A549 (cell line): ENCODE measurements around the gene TOP2A. TPM values are rescaled to one million over a fixed set of nuclear protein-coding genes. Genes with fewer than 3 reads are reported as not detected.

Experiments used
- ATAC-seq, 2 experiments: fragments of 200-7000 bp in 1 of 2; fragments of >200 bp in 1 of 2; cut with Nextera tagmentation in 1 of 2; cut with Tn5 transposase in 1 of 2; 3 replicates each; pipeline versions ENCODE4 v1.8.0 to v1.9.1; 2018 to 2020; ENCODE audit warnings: mild to moderate bottlenecking in 1 of 2, moderate library complexity in 1 of 2
- CTCF ChIA-PET: fragments of 300-600 bp; sonication (Branson Sonifier 250); formaldehyde crosslinking; extraction: SDS; loops from one replicate; lab custom pipeline; 2021; ENCODE audit warnings: antibody characterized with exemption, inconsistent platforms; lab: Yijun Ruan, JAX
- POLR2A ChIA-PET: fragments of 350-600 bp; formaldehyde crosslinking; extraction: SDS; loops from one replicate; lab custom pipeline; 2021; ENCODE audit warnings: antibody characterized with exemption, inconsistent platforms; lab: Yijun Ruan, JAX
- DNase-seq, 2 experiments: peaks; one replicate each; pipeline versions ENCODE4 v3.0.0 to v3.0.0-alpha.2; 2011 to 2016; ENCODE audit warnings: low read depth in 1 of 2, low spot score in 1 of 2
- FAIRE-seq: peaks from 2 replicates; lab custom pipeline; 2011; peaks lifted over from hg19 to GRCh38; lab: Jason Lieb, UNC
- H3K27ac ChIP-seq, 2 experiments: fragments of >200 bp; sonication (Bioruptor Twin); formaldehyde crosslinking; 3 replicates each; pipeline ENCODE4 v1.5.1; 2016 to 2017
- H3K4me1 ChIP-seq: fragments of >200 bp; sonication (Bioruptor Twin); formaldehyde crosslinking; 3 replicates; pipeline ENCODE4 v1.6.1; 2016
- H3K4me2 ChIP-seq: fragments of >200 bp; sonication (Bioruptor Twin); formaldehyde crosslinking; 3 replicates; pipeline ENCODE4 v1.6.1; 2016
- H3K4me3 ChIP-seq: fragments of >200 bp; sonication (Bioruptor Twin); formaldehyde crosslinking; 3 replicates; pipeline ENCODE4 v1.5.1; 2016
- H3K9me3 ChIP-seq: fragments of >200 bp; sonication (Bioruptor Twin); formaldehyde crosslinking; 3 replicates; pipeline ENCODE4 v1.6.1; 2016
- ATOH8 ChIP-seq: fragments of 250-450 bp; sonication (Bioruptor Pico); IDR thresholded peaks from 2 replicates; pipeline ENCODE4 v1.5.0; 2020; ENCODE audit warnings: low read depth, mild to moderate bottlenecking, moderate library complexity
- CBX2 ChIP-seq: fragments of 200-600 bp; sonication (generic); IDR thresholded peaks from 2 replicates; pipeline ENCODE4 v1.6.1; 2016; ENCODE audit warnings: low read depth, mild to moderate bottlenecking, borderline replicate concordance
- CEBPB ChIP-seq, 2 experiments: fragments of >200 bp in 1 of 2; sonication (Bioruptor Twin) in 1 of 2; formaldehyde crosslinking in 1 of 2; IDR thresholded peaks; 2 replicates each; pipeline ENCODE4 v1.6.1; 2012 to 2016
- CHD2 ChIP-seq: fragments of 150-350 bp; IDR thresholded peaks from 2 replicates; pipeline ENCODE4 v1.6.1; 2014; ENCODE audit warnings: low read length; ENCODE audit not compliant: partially characterized antibody
- CHD4 ChIP-seq: fragments of 200-600 bp; sonication (generic); IDR thresholded peaks from 2 replicates; pipeline ENCODE4 v1.6.1; 2016; ENCODE audit warnings: antibody characterized with exemption, mild to moderate bottlenecking, borderline replicate concordance
- CTCF ChIP-seq: fragments of >200 bp; sonication (Bioruptor Twin); formaldehyde crosslinking; IDR thresholded peaks from 3 replicates; pipeline ENCODE4 v1.5.1; 2016
- ESRRA ChIP-seq: fragments of 150-350 bp; IDR thresholded peaks from 2 replicates; pipeline ENCODE4 v1.6.1; 2014; ENCODE audit warnings: mild to moderate bottlenecking, low read length, borderline replicate concordance
- FOXS1 ChIP-seq: fragments of 250-450 bp; sonication (Bioruptor Pico); IDR thresholded peaks from 2 replicates; pipeline ENCODE4 v1.5.0; 2020; ENCODE audit warnings: mild to moderate bottlenecking, moderate library complexity
- HEYL ChIP-seq: fragments of 250-450 bp; sonication (Bioruptor Pico); IDR thresholded peaks from 2 replicates; pipeline ENCODE4 v1.8.0; 2021; ENCODE audit warnings: mild to moderate bottlenecking, moderate library complexity
- HOXB13 ChIP-seq: fragments of 250-450 bp; sonication (Bioruptor Pico); IDR thresholded peaks from 2 replicates; pipeline ENCODE4 v1.5.0; 2020; ENCODE audit warnings: low read depth, mild to moderate bottlenecking, moderate library complexity
- JUNB ChIP-seq: fragments of >200 bp; sonication (Bioruptor Twin); formaldehyde crosslinking; IDR thresholded peaks from 2 replicates; pipeline ENCODE4 v1.6.1; 2016
- KDM1A ChIP-seq: fragments of 200-600 bp; sonication (generic); IDR thresholded peaks from 2 replicates; pipeline ENCODE4 v1.6.1; 2016; ENCODE audit warnings: low read depth, mild to moderate bottlenecking
- KDM5A ChIP-seq: fragments of 200-600 bp; sonication (generic); IDR thresholded peaks from 2 replicates; pipeline ENCODE4 v1.6.1; 2016; ENCODE audit warnings: antibody characterized with exemption, mild to moderate bottlenecking
- MAZ ChIP-seq: fragments of 150-350 bp; IDR thresholded peaks from 2 replicates; pipeline ENCODE4 v1.6.1; 2014; ENCODE audit warnings: antibody characterized with exemption, low read depth, low read length, borderline replicate concordance
- NFE2L2 ChIP-seq: fragments of 150-350 bp; conservative IDR thresholded peaks from 2 replicates; pipeline ENCODE4 v1.6.1; 2014; ENCODE audit warnings: low read length
- NPAS2 ChIP-seq: fragments of 250-450 bp; sonication (Bioruptor Pico); IDR thresholded peaks from 2 replicates; pipeline ENCODE4 v1.8.0; 2022; ENCODE audit warnings: mild to moderate bottlenecking, moderate library complexity, borderline replicate concordance
- RAD21 ChIP-seq, 2 experiments: fragments of >200 bp in 1 of 2; sonication (Bioruptor Twin) in 1 of 2; formaldehyde crosslinking in 1 of 2; IDR thresholded peaks in 1 of 2; conservative IDR thresholded peaks in 1 of 2; 2 replicates in 1 of 2; 3 replicates in 1 of 2; pipeline ENCODE4 v1.6.1; 2012 to 2018; ENCODE audit warnings: inconsistent platforms in 1 of 2
- RARB ChIP-seq: fragments of 250-450 bp; sonication (Bioruptor Pico); IDR thresholded peaks from 2 replicates; pipeline ENCODE4 v1.8.0; 2021; ENCODE audit warnings: mild to moderate bottlenecking, moderate library complexity
- RCOR1 ChIP-seq: fragments of 150-350 bp; IDR thresholded peaks from 2 replicates; pipeline ENCODE4 v1.6.1; 2014; ENCODE audit warnings: antibody characterized with exemption, low read length, low read depth
- RFX5 ChIP-seq: fragments of 450-650 bp; IDR thresholded peaks from 2 replicates; pipeline ENCODE4 v1.7.1; 2014; ENCODE audit warnings: antibody characterized with exemption, mild to moderate bottlenecking, moderate library complexity
- SREBF2 ChIP-seq: fragments of 450-650 bp; IDR thresholded peaks from 2 replicates; pipeline ENCODE4 v1.6.1; 2014; ENCODE audit warnings: mild to moderate bottlenecking, moderate library complexity
- TFCP2L1 ChIP-seq: fragments of 250-450 bp; sonication (Bioruptor Pico); IDR thresholded peaks from 2 replicates; pipeline ENCODE4 v1.5.0; 2021; ENCODE audit warnings: mild to moderate bottlenecking
- ZFP36 ChIP-seq: fragments of 450-650 bp; IDR thresholded peaks from 2 replicates; pipeline ENCODE4 v1.6.1; 2014; ENCODE audit warnings: borderline replicate concordance; ENCODE audit not compliant: partially characterized antibody
- WGBS: methylation state at CpG from one replicate; pipeline ENCODE4 v1.1.6; 2017; ENCODE audit errors: missing lambda C conversion rate; 5-methylcytosine and 5-hydroxymethylcytosine counted together
- polyA plus RNA-seq, 4 experiments: library from polyadenylated mRNA; depleted of rRNA in 3 of 4; stranded (reverse); fragments of >200 nt; fragmentation: RNase III in 1 of 4; extraction: RNeasy Plus Mini Kit Qiagen cat#74134 plus additional on column Dnase treatment in 1 of 4; gene quantifications; 2 replicates in 3 of 4; 3 replicates in 1 of 4; pipeline ENCODE4 v1.2.3, GENCODE V29; 2011 to 2017
- TF ChIP-seq, protein P1 (sequence below): fragments of 250-450 bp; sonication (Bioruptor Pico); IDR thresholded peaks from 2 replicates; pipeline ENCODE4 v1.5.0; 2021; ENCODE audit warnings: mild to moderate bottlenecking, moderate library complexity, borderline replicate concordance
- TF ChIP-seq, protein P2 (sequence below): fragments of 450-650 bp; IDR thresholded peaks from 2 replicates; pipeline ENCODE4 v1.6.1; 2014; ENCODE audit warnings: antibody characterized with exemption

Gene TOP2A
- polyA plus RNA-seq, 2 of the 4 experiments (the other 2 are of a cell fraction), result 226 to 416 TPM

GRCh38 chr17:40366076-40366860 lies 51.4 kb downstream of the TOP2A start:
- H3K4me3 ChIP-seq, result no peak overlapping the region
- TF ChIP-seq NFE2L2 (no peak), CBX2 (no peak), KDM1A (no peak), HEYL (no peak)
- H3K9me3 ChIP-seq, result no peaks in the 10 kb centered on the region
- CTCF ChIA-PET, result interaction anchor here (0.6 to 40.3 kb wide), 17 partner anchors 8 to 1301 kb away, joined by 3 to 2395 read pairs (median 9); partner anchors contain the start of genes CDC6, IGFBP4, RARA and TOP2A
- H3K4me2 ChIP-seq, result no peak overlapping the region
- POLR2A ChIA-PET, result no interaction called here
- ATAC-seq (no peak), FAIRE-seq (no peak), DNase-seq (no peak)
- 96% methylated on average over 18 of the region's 18 CpGs for WGBS
- peaks cover 24% of the 10 kb centered on the region for H3K4me1 ChIP-seq
- no peak overlapping the region for H3K27ac ChIP-seq

DNA sequence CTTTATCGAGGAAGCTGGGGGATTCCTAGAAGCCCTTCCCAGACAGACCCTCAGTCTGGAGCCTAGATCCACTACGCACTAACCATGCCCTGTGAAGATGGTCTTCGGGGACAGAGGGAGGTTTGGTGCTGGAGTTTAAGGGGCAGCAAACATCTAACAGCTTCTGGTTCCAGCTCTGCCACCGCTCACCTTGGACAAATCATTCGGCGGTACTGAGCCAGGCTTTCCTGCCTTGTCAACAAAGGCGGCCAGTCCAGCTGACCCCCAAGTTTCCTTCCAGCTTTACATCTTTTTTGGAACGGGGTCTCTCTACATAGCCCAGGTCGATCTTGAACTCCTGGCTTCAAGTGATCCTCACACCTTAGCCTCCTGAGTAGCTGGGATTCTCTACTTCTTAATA lies 52.8 kb downstream of the TOP2A start:
- ATAC-seq (no peak), DNase-seq (no peak), FAIRE-seq (no peak)
- H3K9me3 ChIP-seq, result no peaks in the 10 kb centered on the region
- TF ChIP-seq ESRRA (no peak), CTCF (no peak), TFCP2L1 (no peak), RCOR1 (no peak), CEBPB (IDR thresholded peaks at IDR 0.05) (no peak), HOXB13 (CRISPR knock-in tag) (no peak), ATOH8 (CRISPR knock-in tag) (no peak), HEYL (no peak), KDM5A (no peak)
- ChIA-PET CTCF (interaction anchor here (1.1 to 40.3 kb wide), 16 partner anchors 9 to 1446 kb away, joined by 3 to 2395 read pairs (median 8); partner anchors contain the start of genes CDC6, IGFBP4, RARA and TOP2A), POLR2A (interaction anchor here (0.6 kb wide), 1 partner anchor 105 kb away, joined by 7 read pairs; no protein-coding TSS in a partner anchor)
- H3K4me1 ChIP-seq, result peaks cover 24% of the 10 kb centered on the region
- peak overlapping the region in 1 of 2 experiments; percentile 95; a peak in 2 of 6 replicates for H3K27ac ChIP-seq
- 95% methylated on average over 9 of the region's 9 CpGs for WGBS
- peak overlapping the region; percentile 98 for H3K4me2 ChIP-seq
- H3K4me3 ChIP-seq, result no peak overlapping the region

DNA sequence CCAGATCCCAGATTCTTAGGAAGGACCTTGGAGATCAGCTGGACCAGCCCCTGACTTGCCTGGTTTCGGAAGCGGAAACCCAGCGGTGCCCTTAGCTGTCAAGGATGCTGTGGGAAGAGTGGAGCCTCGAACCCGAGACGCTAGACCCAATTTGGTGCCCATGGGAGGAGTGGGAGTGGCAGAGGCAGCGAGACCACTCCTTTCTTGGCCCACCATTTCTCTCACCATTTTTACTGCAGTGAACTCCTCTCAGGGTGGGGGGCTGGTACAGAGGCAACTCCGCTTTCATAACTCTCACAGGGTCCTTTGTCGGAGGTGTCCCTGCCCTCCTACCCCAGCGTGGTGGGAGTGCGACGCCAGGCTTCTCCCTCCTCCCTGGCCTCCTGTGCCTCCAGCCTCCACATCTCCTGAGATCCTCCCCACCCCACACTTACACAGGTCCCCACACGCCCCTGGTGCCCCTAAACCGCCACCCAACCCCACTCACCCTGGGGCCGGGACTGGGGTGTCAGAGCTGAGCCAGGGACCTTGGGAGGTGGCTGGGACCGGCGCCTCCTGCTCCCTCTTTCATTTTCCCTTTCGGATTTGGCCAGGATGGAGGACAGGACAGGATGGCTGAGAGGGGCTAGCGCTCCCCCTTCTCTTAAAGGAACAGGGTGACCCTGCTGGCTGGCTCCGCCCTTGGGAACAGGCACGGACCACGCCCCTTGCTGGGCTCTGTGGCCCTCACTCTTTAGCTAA lies 53.4 kb downstream of the TOP2A start, which contains the start of gene GJD3:
TSS of gene GJD3 (minus strand) at position 617 of the 741 bp plus-strand sequence. CDS start 922 bp downstream, outside the sequence.
- peak within 1 kb of the TSS; percentile 61 for H3K4me3 ChIP-seq
- H3K27ac ChIP-seq, result peak within 1 kb of the TSS; percentile 84 to 95
- no peak for DNase-seq
- peak within 1 kb of the TSS; percentile 98 for H3K4me2 ChIP-seq
- ChIA-PET POLR2A (interaction anchor here (0.6 kb wide), 1 partner anchor 105 kb away, joined by 7 read pairs; no protein-coding TSS in a partner anchor), CTCF (interaction anchor here (0.6 to 40.3 kb wide), 19 partner anchors 8 to 1447 kb away, joined by 3 to 2395 read pairs (median 8); partner anchors contain the start of genes CDC6, IGFBP4, RARA and TOP2A)
- no peak for FAIRE-seq
- H3K9me3 ChIP-seq, result no peaks in the 10 kb centered on the region
- ATAC-seq, result no peak
- peaks cover 24% of the 10 kb centered on the region for H3K4me1 ChIP-seq
- 85% methylated on average over 20 of the region's 22 CpGs for WGBS
- TF ChIP-seq FOXS1 (no peak), NPAS2 (no peak), SREBF2 (no peak), ZFP36 (no peak), RARB (CRISPR knock-in tag) (no peak), CHD2 (no peak), CHD4 (no peak), RFX5 (no peak), MAZ (no peak), JUNB (no peak), RAD21 (conservative IDR thresholded peaks at IDR 0.05 in 1 of 2, IDR thresholded peaks at IDR 0.05 in 1 of 2) (no peak)
- TF ChIP-seq, protein P1, sequence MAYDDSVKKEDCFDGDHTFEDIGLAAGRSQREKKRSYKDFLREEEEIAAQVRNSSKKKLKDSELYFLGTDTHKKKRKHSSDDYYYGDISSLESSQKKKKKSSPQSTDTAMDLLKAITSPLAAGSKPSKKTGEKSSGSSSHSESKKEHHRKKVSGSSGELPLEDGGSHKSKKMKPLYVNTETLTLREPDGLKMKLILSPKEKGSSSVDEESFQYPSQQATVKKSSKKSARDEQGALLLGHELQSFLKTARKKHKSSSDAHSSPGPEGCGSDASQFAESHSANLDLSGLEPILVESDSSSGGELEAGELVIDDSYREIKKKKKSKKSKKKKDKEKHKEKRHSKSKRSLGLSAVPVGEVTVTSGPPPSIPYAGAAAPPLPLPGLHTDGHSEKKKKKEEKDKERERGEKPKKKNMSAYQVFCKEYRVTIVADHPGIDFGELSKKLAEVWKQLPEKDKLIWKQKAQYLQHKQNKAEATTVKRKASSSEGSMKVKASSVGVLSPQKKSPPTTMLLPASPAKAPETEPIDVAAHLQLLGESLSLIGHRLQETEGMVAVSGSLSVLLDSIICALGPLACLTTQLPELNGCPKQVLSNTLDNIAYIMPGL (CRISPR knock-in tag), result no peak
- TF ChIP-seq, protein P2, sequence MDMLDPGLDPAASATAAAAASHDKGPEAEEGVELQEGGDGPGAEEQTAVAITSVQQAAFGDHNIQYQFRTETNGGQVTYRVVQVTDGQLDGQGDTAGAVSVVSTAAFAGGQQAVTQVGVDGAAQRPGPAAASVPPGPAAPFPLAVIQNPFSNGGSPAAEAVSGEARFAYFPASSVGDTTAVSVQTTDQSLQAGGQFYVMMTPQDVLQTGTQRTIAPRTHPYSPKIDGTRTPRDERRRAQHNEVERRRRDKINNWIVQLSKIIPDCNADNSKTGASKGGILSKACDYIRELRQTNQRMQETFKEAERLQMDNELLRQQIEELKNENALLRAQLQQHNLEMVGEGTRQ, result no peak
